GM20000 (cell line): ENCODE results near the gene RPS5.
"Not testable (repeated sequence)": the region's sequence is repeated elsewhere in the genome, so short reads cannot be mapped to it uniquely, and the experiment has no call there.

Experiments used
- DNase-seq: peaks from one replicate; pipeline ENCODE4 v3.0.0; 2012; ENCODE audit warnings: low spot score
- TF ChIP-seq, protein P1 (sequence below): IDR thresholded peaks from 2 replicates; pipeline ENCODE4 v1.5.1; 2012; ENCODE audit warnings: mild to moderate bottlenecking, control low read depth; ENCODE audit errors: extremely low read depth, missing control alignments

The RPS5 gene

DNA sequence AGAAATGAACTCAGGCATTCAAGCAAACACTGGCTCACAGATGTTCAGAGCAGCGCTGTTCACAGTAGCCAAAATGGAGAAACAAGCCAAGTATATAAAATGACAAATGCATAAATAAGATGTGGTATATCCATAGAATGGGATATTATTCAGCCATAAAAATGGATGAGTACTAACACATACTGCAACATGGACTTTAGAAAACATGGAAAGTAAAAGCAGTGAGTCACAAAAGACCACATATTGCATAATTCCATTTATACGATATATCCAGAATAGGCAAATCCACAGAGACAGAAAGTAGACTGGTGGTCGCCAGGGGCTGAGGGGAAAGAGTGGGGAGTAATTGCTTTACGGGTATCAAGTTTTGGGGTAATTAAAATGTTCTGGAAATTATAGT is 12.9 kb upstream of the RPS5 start:
- DNase-seq, result no peak
- TF ChIP-seq, protein P1, sequence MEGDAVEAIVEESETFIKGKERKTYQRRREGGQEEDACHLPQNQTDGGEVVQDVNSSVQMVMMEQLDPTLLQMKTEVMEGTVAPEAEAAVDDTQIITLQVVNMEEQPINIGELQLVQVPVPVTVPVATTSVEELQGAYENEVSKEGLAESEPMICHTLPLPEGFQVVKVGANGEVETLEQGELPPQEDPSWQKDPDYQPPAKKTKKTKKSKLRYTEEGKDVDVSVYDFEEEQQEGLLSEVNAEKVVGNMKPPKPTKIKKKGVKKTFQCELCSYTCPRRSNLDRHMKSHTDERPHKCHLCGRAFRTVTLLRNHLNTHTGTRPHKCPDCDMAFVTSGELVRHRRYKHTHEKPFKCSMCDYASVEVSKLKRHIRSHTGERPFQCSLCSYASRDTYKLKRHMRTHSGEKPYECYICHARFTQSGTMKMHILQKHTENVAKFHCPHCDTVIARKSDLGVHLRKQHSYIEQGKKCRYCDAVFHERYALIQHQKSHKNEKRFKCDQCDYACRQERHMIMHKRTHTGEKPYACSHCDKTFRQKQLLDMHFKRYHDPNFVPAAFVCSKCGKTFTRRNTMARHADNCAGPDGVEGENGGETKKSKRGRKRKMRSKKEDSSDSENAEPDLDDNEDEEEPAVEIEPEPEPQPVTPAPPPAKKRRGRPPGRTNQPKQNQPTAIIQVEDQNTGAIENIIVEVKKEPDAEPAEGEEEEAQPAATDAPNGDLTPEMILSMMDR, result no peak

DNA sequence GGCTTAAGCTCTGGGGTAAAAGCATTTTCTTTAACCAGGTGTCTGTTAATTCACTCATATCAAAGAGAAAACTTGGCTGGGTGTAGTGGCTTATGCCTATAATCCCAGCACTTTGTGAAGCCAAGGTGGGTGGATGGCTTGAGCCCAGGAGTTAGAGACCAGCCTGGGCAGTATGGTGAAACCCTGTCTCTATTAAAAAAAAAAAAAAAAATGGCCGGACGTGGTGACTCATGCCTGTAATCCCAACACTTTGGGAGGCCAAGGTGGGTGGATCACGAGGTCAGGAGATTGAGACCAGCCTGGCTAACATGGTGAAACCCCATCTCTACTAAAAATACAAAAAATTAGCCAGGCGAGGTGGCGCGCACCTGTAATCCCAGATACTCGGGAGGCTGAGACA is 10.3 kb upstream of the RPS5 start:
- not testable (repeated sequence) for DNase-seq

DNA sequence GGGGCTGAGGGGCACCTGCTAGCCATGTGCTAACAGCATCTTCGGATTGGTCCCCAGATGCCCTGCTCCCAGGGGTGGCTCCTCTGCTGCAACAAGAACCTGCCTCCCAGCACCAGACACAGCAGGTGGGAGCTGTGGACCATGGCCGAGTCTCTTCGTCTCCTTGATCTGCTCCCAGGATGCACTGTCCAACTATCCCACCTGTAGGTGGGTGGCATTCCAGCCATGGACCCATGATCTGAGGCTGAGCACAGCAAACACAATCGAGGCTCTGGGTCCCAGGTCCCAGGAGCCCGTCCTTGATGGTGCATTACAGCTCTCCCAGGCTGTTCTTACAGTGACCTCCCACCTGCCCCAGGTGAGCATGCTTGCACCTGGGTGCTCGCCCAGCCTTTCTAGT is 7.8 kb upstream of the RPS5 start:
- DNase-seq, result no peak
- TF ChIP-seq, protein P1, result no peak

DNA sequence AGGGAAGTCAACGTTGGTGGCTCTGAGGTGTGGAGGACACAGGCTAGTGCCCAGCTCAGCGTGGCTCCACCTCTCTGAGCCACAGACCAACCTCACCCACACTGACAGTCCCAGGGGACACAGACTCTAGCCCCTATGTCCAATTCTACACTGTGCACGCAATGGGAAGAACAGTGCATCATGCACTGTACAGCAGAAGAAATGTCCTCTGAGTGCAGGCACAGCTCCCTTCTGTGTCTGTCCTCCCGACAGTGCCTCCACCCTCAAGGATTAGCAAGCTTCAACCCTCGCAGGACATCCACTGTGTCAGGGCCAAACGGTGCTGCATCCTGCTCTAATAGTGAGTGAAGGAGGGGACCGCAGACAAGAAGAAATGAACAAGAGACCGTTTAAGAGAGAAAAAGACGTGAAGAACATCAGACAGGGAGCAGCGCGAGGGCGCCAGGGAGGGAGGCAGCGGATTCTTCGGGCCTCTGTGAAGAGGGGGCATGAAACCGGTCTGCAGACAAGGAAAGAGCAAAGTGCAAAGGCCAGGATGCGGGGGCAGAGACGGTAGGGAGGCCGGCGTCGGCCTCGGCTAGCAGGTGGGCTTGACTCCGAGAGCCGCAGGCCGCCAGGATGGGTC is 6.9 kb upstream of the RPS5 start:
- DNase-seq, result no peak
- TF ChIP-seq, protein P1, result no peak

DNA sequence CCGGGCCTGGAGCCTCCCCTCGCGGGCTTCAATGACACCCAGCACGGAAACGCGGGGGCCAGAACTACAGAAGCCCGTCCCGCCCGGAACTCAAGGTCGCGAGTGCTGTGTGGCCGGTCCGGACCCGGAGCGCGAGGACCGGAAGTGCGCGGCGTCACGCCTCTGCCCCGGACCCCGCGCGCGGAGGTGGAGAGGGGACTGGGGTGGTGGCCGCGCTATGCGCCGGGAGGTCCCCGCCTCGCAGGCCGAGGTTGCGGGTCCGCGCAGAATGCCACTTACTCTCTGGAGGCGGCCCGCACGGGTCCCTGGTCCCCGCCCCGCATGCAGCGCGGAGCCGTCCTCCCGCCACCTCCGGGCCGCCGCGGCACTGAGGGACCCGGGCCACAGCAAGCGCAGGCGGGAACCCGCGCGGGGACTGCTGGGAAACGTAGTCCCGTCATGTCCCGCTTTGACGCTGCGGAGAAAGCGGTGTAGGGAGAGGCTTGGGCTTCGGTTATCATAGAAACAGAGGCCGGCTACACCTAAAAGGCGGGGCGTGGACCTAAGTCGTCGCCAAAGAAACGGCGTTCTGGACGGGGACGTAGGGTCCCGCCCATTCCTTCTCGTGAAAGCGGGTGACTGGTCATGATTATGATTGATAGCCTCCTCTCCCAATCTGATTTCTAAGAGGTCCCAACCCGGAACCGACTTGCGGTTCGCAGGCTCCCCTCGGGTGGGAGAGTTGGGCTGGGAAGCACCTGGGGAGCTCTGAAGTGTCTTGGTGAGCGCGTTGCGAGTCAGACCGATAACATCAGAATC is 6.2 kb upstream of the RPS5 start, which contains the start of gene ZNF837:
Gene ZNF837 (minus strand): TSS at position 369 of the 798 bp plus-strand sequence. CDS start 11,698 bp downstream, outside the sequence.
- peak; percentile 97 for DNase-seq
- TF ChIP-seq, protein P1, result no peak

DNA sequence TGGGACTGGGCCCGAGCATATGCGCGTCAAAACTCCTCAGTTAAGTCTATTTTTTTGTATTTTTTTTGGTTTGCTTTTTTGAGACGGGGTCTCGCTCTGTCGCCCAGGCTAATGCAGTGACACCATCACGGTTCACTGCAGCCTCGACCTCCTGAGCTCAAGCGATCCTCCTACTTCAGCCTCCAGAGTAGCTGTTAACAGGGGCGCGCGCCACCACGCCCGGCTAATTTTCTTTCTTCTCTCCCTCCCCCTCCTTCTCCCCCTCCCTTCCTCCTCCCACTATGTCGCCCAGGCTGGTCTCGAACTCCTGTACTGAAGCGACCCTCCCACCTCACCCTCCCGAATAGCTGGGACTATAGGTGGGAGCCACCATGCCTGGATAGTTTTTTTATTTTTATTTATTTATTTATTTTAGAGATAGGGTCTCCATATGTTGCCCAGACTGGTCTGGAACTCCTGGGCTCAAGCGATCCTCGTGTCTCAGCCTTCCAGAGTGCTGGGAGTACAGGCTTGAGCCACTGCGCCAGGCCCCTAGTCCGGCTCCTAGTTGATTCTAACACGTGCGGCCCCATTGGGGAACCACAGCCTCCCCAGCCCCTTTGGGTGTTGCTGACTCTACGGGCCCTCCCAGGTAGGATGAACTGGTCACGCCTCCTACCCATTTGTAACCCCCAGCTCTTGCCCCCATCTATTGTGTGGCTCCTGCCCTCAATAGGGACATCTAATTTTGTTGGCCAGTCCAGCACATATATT is 5.4 kb upstream of the RPS5 start:
- TF ChIP-seq, protein P1, result no peak
- no peak for DNase-seq

DNA sequence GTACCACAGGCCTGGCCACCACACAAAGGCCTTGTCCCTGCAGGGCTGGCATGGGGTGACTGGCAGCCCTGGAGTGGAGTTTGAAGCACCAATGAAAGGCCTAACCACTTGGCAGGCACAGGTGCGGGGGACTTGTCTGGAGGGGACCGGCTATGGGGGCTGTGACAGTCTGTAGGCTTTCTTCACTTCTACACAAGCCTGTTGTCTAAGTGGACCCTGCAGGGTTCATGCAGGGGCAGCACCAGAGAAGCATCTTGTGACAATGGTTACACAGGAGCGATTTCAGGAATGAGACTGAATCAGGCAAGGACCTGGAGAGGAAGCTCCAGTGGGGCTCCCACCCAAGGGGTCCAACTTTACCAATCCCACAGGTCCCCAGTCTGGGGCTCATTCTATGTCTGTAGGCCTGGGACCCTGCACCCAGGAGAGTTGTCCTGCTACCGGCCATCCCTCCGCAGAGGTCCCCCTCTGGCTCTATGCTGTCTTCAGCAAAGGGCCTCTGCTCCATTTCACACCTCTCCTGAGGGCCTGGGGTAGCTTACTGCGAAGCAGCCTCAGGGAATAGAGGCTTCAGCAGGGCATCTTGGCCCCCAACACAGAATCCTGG is 4.0 kb upstream of the RPS5 start:
- TF ChIP-seq, protein P1, result no peak
- DNase-seq, result no peak
